Breast epithelium (tissue), 4 donors: ENCODE results near the gene OR8A1. TPM values are rescaled to one million over a fixed set of nuclear protein-coding genes. Genes with fewer than 3 reads are reported as not detected.
A peak's percentile ranks its signal among the peaks of the same experiment; 100 is the strongest.

Experiments used
- DNase-seq, 2 donors: peaks; one replicate each; pipeline ENCODE4 v3.0.0-alpha.2; 2019; ENCODE audit warnings: low spot score in 2 of 2
- H3K27ac ChIP-seq, 2 donors: fragments of 200-600 bp; sonication (generic) in 1 of 2; one replicate each; pipeline ENCODE4 v1.5.1; 2016 to 2019; ENCODE audit warnings: mild to moderate bottlenecking in 1 of 2
- H3K27me3 ChIP-seq, 2 donors: fragments of 200-600 bp; sonication (generic) in 1 of 2; one replicate each; pipeline versions ENCODE4 v1.5.1 to v1.6.0; 2017 to 2019; ENCODE audit warnings: control low read depth in 1 of 2, mild to moderate bottlenecking in 1 of 2
- H3K36me3 ChIP-seq: fragments of 200-600 bp; one replicate; pipeline ENCODE4 v1.5.1; 2019
- H3K4me1 ChIP-seq, 2 donors: fragments of 200-600 bp; sonication (generic); one replicate each; pipeline ENCODE4 v1.5.1; 2016 to 2019; ENCODE audit warnings: control low read depth in 1 of 2
- H3K4me3 ChIP-seq, 3 donors: fragments of 200-600 bp; sonication (generic); 1 replicate in 2 of 3; 2 replicates in 1 of 3; pipeline ENCODE4 v1.5.1; 2016 to 2019; ENCODE audit warnings: mild to moderate bottlenecking in 3 of 3, moderate library complexity in 2 of 3
- H3K9me3 ChIP-seq, 2 donors: fragments of 200-600 bp; sonication (generic) in 1 of 2; one replicate each; pipeline ENCODE4 v1.5.1; 2016 to 2019; ENCODE audit warnings: control low read depth in 1 of 2
- POLR2A ChIP-seq: fragments of 450-650 bp; IDR thresholded peaks from one replicate; pipeline ENCODE4 v1.6.1; 2016; ENCODE audit warnings: antibody characterized with exemption, mild to moderate bottlenecking, moderate library complexity
- POLR2AphosphoS5 ChIP-seq, 3 donors: sonication (generic); formaldehyde crosslinking; IDR thresholded peaks; one replicate each; pipeline ENCODE4 v1.6.1; 2017; ENCODE audit warnings: antibody characterized with exemption in 3 of 3
- intact Hi-C: fragments of 100-400 bp; cut with DNase I; formaldehyde crosslinking; loops from one replicate; pipeline ENCODE4 v1.15.1; 2023; ENCODE audit warnings: low total_unique reads
- total RNA-seq, 3 donors: library from RNA; depleted of rRNA; stranded (reverse); fragments of >200 nt; gene quantifications; one replicate each; pipeline ENCODE4 v1.1.0, GENCODE V29; 2016
- TF ChIP-seq, protein P1 (sequence below), 3 donors: fragments of 450-650 bp; IDR thresholded peaks; one replicate each; pipeline ENCODE4 v1.5.1; 2016 to 2017; ENCODE audit warnings: antibody characterized with exemption in 3 of 3, mild to moderate bottlenecking in 3 of 3, moderate library complexity in 3 of 3

Gene OR8A1
- not detected for total RNA-seq

DNA sequence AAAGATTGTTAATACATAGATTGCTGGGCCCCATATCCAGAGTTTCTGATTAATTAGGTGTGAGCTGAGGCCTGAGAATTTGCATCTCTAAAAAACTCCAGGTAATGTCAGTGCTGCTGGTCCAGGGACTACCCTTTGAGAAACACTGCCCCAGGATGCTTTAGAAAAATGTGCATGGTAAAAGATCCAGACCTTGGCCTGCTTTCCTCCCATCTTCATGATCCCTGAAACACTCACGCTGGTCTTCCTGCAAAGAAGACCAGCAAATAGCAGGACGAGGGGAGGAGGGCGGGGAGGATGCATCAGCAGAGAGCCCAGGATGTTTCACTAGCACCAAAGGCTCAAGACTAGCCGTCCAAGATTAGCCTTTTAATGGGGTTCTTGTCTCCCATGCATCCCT is at the start of gene OR8A1:
TSS of gene OR8A1 (plus strand) at position 301 of the 400 bp plus-strand sequence. CDS start 123 bp downstream, outside the sequence.
- no peak within 1 kb of the TSS for H3K4me3 ChIP-seq
- no peaks in the 10 kb centered on the region for H3K9me3 ChIP-seq
- H3K27ac ChIP-seq = no peak within 1 kb of the TSS
- H3K36me3 ChIP-seq = no peaks in the 10 kb centered on the region
- DNase-seq = no peak
- H3K27me3 ChIP-seq = no peaks in the 10 kb centered on the region
- H3K4me1 ChIP-seq = no peaks in the 10 kb centered on the region
- intact Hi-C loops = no loop called here
- TF ChIP-seq POLR2AphosphoS5 (IDR thresholded peaks at IDR 0.05) = no peak
- no peak for TF ChIP-seq POLR2A
- TF ChIP-seq, protein P1, sequence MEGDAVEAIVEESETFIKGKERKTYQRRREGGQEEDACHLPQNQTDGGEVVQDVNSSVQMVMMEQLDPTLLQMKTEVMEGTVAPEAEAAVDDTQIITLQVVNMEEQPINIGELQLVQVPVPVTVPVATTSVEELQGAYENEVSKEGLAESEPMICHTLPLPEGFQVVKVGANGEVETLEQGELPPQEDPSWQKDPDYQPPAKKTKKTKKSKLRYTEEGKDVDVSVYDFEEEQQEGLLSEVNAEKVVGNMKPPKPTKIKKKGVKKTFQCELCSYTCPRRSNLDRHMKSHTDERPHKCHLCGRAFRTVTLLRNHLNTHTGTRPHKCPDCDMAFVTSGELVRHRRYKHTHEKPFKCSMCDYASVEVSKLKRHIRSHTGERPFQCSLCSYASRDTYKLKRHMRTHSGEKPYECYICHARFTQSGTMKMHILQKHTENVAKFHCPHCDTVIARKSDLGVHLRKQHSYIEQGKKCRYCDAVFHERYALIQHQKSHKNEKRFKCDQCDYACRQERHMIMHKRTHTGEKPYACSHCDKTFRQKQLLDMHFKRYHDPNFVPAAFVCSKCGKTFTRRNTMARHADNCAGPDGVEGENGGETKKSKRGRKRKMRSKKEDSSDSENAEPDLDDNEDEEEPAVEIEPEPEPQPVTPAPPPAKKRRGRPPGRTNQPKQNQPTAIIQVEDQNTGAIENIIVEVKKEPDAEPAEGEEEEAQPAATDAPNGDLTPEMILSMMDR (IDR thresholded peaks at IDR 0.05) = no peak

DNA sequence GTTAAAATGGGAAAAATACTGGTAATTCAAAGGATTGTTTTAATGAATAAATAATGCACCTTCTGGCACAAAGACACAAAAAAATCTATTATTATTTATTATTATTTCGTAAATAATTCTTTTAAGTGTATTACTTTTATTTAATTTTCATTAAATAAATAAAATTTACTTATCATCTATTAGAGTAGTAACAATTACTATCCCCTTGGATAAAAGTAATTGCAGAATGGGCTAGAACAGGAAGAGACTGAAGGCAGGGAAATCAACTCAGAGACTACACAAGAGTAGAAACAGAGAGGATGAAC is 49.3 kb upstream of the OR8A1 start:
- TF ChIP-seq POLR2A (no peak), POLR2AphosphoS5 (IDR thresholded peaks at IDR 0.05) (no peak)
- TF ChIP-seq, protein P1 (IDR thresholded peaks at IDR 0.05) = no peak
- no peaks in the 10 kb centered on the region for H3K9me3 ChIP-seq
- intact Hi-C loops = no loop called here
- no peaks in the 10 kb centered on the region for H3K4me1 ChIP-seq
- no peak for DNase-seq
- H3K27ac ChIP-seq = no peak overlapping the region
- no peaks in the 10 kb centered on the region for H3K27me3 ChIP-seq
- H3K4me3 ChIP-seq = no peak overlapping the region
- H3K36me3 ChIP-seq = no peaks in the 10 kb centered on the region

DNA sequence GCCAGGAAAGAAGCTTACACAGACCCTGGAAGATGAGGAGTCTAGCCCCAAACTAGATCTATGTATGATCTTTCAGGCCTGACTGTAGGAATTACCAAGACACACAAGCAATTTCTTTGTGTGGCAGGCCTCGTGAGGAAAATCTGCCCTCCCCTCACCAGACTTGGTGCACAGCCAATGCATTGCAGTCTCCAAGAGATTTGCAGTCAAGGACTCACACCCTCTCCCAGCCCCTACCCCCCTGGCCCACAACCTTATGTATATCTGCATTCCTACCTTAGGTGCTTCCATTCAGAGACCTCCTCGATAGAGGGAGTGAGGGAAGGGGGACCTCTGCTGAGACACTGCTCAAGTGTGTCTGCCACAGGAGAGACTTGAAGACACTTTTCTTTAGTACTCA is 36.2 kb upstream of the OR8A1 start:
- peaks cover 0 to 12% of the 10 kb centered on the region in 2 donors for H3K4me1 ChIP-seq
- intact Hi-C loops = no loop called here
- no peak overlapping the region for H3K4me3 ChIP-seq
- H3K9me3 ChIP-seq = no peaks in the 10 kb centered on the region
- H3K27ac ChIP-seq = no peak overlapping the region
- TF ChIP-seq POLR2A = no peak
- no peak for TF ChIP-seq POLR2AphosphoS5 (IDR thresholded peaks at IDR 0.05)
- TF ChIP-seq, protein P1 (IDR thresholded peaks at IDR 0.05) = no peak
- no peaks in the 10 kb centered on the region for H3K27me3 ChIP-seq
- no peak for DNase-seq
- H3K36me3 ChIP-seq = no peaks in the 10 kb centered on the region

DNA sequence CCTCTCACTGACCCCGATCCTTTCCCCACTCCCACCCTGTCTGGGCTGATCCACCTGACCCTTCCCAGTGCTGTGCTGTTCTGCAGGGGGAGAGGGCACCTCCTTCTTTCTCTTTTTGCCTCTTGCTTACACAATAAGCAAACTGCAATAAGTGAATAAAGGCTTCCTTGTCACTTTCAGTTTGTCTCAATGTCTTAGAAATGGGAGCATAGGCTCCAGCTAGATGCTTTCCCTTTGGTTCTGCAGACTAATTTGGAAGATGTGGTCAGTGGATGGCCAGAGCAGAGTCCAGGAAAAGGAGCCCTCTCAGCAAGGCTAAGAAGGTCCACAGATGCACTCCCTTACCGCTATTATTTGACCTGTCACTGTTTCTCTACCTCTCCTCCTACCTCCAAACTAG is 35.7 kb upstream of the OR8A1 start:
- no peaks in the 10 kb centered on the region for H3K9me3 ChIP-seq
- H3K4me3 ChIP-seq = no peak overlapping the region
- no peak overlapping the region for H3K27ac ChIP-seq
- DNase-seq = no peak
- no peaks in the 10 kb centered on the region for H3K27me3 ChIP-seq
- intact Hi-C loops = no loop called here
- peaks cover 0 to 12% of the 10 kb centered on the region in 2 donors for H3K4me1 ChIP-seq
- H3K36me3 ChIP-seq = no peaks in the 10 kb centered on the region
- TF ChIP-seq POLR2AphosphoS5 (IDR thresholded peaks at IDR 0.05) = no peak

DNA sequence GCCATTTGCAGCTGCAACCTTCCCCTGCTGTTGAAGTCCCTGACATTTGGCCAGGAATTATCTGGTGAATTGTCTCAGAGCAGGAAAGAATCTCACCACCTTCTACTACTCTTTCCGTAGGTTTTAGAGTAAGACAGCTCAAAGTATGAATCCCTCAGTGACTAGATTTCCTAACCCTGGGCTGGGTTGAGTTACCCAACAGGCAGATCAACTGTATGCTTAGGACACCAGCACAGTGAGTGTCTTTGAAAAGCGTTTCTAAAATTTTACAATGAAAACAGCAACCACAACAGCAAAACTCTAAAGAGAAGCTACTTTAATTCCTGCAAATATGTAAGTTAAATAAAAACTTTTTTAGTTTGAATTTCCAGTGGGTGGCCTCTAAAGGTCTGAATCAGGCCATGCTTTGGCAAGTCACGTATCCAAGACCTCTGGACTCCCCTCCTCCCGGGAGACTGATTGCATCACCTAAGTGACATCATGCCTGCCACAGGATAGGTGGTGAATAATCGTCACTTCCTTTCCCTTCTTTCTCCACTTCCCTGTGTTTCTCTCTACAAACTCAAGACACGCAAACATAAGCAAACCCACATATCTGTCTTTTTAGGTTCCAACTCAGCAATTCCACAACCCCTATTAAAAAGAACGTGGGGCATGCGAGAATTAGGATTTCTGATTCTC is 34.1 kb upstream of the OR8A1 start:
- intact Hi-C loops = no loop called here
- no peaks in the 10 kb centered on the region for H3K9me3 ChIP-seq
- H3K27me3 ChIP-seq = no peaks in the 10 kb centered on the region
- H3K4me3 ChIP-seq = no peak overlapping the region
- no peak for DNase-seq
- peak overlapping the region; percentile 79 to 91 for H3K27ac ChIP-seq
- no peaks in the 10 kb centered on the region for H3K36me3 ChIP-seq
- TF ChIP-seq, protein P1 (IDR thresholded peaks at IDR 0.05) = no peak
- no peak for TF ChIP-seq POLR2A
- no peak for TF ChIP-seq POLR2AphosphoS5 (IDR thresholded peaks at IDR 0.05)
- H3K4me1 ChIP-seq = peaks cover 0 to 12% of the 10 kb centered on the region in 2 donors
